ENCODE measurements around the gene MCF2L2.
"Not testable (repeated sequence)": the region's sequence is repeated elsewhere in the genome, so short reads cannot be mapped to it uniquely, and the experiment has no call there.

The MCF2L2 gene, protein sequence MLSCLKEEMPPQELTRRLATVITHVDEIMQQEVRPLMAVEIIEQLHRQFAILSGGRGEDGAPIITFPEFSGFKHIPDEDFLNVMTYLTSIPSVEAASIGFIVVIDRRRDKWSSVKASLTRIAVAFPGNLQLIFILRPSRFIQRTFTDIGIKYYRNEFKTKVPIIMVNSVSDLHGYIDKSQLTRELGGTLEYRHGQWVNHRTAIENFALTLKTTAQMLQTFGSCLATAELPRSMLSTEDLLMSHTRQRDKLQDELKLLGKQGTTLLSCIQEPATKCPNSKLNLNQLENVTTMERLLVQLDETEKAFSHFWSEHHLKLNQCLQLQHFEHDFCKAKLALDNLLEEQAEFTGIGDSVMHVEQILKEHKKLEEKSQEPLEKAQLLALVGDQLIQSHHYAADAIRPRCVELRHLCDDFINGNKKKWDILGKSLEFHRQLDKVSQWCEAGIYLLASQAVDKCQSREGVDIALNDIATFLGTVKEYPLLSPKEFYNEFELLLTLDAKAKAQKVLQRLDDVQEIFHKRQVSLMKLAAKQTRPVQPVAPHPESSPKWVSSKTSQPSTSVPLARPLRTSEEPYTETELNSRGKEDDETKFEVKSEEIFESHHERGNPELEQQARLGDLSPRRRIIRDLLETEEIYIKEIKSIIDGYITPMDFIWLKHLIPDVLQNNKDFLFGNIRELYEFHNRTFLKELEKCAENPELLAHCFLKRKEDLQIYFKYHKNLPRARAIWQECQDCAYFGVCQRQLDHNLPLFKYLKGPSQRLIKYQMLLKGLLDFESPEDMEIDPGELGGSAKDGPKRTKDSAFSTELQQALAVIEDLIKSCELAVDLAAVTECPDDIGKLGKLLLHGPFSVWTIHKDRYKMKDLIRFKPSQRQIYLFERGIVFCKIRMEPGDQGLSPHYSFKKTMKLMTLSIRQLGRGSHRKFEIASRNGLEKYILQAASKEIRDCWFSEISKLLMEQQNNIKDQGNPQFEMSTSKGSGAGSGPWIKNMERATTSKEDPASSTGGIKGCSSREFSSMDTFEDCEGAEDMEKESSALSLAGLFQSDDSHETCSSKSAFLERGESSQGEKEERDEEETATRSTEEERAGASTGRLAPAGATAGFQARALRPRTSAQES

DNA sequence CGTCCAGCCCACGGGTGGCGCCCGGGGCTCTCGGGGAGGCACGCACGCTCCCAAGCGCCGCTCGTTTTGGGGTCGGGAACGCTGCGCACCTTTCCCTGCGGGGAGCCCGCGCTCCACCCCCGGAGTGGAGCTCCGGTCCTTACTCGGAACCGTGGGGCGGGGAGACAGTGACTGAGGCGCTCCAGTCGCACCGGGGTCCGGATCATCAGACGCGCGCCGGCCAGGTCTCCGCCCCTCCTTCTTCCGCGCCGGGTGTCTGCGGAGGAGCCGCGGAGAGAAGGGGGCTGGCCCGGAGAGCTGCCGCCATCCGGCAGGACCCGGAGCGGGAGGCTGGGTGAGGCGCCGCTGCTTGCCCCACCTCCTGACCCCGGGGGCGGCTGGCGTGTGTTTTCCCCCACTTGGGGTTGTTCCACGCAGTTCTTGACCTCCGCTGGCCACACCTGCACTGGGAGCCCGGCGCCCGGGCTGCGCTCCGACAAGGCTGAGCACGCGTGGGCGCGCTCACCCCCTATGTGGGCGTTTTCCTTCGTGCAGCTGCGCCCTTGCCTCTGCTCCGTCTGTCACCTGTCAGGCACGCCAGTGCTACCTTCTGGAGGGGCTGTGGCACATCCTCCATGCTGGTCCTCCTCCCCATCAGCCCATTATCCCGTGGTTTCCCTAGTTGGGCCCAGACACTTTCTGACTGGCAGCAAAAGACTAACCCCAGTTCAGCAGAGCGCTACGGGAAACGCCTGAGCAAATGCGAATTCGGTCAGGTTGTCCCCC, at the start of gene MCF2L2:
MCF2L2 (minus strand) TSS at position 173 of the 765 bp plus-strand sequence. CDS start 642 bp downstream, outside the sequence.
- peak; percentile 65 to 71 for DNase-seq (ENCODE audit: low read depth in 2 of 2)

DNA sequence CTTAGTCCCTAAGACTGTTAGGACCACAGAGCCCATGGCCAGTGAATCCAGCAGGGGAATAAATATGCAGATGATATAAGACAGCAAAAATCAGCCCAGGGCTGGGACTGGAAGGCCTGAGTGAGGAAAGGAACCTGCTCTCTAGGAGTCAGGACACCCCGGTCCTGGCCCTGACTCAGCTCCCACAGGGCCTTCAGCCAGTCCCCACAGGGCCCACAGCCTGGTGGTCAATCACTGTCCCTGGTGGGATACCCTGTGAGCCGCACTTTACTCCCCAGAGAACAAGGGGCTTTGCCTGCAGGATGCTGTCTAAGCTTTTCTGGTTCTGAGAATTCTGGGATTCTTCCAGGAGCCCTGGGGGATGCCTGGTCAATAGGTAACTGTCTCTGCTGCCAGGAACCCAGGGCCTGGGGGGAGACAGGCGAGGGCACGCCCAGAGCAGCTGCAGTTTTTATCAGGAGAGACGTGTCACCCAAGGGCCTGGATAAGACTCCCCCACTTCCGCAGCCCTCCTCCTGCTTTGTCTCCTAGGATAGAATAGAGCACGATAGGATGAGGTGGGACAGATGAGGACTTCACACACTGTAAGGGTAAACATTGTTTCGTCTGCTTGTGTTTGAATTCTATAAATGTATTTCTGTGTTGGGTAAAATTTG, 49.5 kb upstream of the MCF2L2 start:
- no peak for DNase-seq (ENCODE audit: low read depth in 2 of 2)

GRCh38 chr3:183475764-183476162, 47.3 kb upstream of the MCF2L2 start:
- DNase-seq (ENCODE audit: low read depth in 2 of 2): not testable (repeated sequence)

DNA sequence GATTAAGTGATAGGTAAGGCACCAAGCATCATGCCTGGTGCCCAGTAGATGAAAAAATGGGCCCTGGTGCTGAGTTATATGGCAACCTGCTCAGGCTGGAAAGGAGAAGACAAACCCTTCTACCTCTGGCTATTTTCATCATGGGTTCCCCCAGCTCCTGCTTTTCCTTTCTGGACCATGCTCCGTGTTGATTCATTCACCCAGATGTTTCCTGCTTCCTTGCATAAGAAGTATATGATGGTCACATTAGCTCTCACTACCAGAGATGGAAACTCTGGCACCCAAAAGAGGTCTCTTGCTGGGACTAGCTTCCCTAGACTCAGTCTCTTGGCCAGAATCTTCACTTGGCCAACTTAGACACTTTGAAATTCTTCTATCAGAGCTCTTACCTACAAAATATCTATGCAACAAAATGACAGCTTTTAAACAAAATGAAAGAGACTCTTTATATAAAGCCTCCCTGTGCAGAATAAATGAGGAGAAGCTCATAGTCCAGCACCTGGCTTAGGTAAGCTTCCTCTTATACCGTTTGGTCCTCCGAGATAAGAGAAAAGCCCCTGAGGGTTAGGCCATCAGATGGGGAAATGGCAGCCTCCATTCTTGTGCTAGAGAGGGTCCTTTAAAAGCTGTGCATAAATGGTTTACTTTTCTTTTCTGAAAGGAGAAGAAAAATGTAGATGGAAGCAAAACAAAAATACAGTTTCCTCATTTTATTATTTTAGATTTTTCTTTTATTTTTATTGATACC, 46.8 kb upstream of the MCF2L2 start:
- no peak for DNase-seq (ENCODE audit: low read depth in 2 of 2)

DNA sequence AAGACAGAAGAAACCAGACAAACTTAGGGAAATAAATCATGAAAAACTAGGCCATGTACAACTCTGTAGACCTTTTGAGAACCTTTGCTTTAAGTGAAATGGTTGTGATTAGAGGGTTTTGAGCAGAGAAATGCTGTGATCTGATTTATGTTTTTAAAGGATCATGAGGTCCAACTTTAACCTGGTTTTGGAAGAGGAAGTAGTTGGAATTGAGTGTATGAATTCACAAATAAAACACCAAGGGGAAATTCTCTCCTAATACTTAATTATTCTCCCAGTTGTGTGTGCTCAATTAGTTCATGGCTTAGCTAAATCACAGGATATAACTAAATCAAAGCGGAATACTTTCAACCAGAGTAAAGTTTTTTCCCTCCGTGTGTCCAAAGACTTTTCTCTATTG, 45.5 kb upstream of the MCF2L2 start:
- no peak for DNase-seq (ENCODE audit: low read depth in 2 of 2)

GRCh38 chr3:183472155-183472554, 43.7 kb upstream of the MCF2L2 start:
- DNase-seq (ENCODE audit: low read depth in 2 of 2): no peak

DNA sequence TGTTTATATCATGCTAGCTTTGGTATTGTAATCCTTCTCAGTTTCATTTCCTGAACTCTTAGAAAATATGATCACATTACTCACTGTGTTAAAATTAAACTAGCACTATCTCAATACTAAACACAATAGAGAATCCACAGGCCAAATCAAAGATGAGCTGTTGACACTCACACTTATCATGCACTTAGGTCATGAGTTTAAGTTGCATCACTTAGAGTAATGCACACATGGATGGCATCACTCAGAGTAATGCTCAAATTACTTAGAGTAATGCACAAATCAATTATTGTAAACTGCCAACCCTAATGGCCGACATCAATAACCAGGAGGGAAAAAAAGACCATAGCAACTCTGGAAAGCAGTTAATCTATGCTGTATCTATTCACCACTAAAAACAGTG, 40.0 kb upstream of the MCF2L2 start:
- DNase-seq (ENCODE audit: low read depth in 2 of 2): no peak

DNA sequence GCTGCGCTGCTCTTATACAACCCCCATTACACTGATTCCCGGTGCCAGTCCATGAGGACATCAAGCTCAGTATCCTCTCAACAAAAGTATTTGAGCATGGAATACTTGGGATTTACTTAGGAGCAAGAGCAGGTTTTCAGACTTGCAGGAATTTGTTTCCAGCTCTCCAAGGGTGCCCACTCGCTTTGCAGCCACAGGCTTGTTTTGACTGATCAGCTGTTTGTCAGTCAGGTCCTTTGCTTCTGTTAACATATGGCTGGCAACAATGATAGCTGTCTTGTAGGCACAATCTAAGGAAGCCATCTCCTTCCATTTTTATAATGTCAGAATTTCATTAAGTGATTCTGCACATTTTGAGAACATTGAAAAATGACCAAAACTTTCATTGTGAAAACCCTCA, 38.2 kb upstream of the MCF2L2 start:
- no peak for DNase-seq (ENCODE audit: low read depth in 2 of 2)

DNA sequence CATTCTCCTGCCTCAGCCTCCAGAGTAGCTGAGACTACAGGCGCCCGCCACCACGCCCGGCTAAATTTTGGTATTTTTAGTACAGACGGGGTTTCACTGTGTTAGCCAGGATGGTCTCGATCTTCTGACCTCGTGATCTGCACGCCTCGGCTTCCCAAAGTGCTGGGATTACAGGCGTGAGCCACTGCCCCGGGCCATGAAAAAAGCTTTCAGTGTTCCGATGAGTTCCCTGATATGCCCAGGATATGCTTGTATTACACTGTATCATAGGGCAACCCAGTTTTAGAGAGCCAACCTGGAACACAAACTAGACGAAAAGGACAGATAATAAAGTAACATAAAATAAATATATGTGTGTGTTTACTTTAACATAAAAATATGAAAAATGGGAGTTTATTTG, 37.3 kb upstream of the MCF2L2 start:
- DNase-seq (ENCODE audit: low read depth in 2 of 2): not testable (repeated sequence)

DNA sequence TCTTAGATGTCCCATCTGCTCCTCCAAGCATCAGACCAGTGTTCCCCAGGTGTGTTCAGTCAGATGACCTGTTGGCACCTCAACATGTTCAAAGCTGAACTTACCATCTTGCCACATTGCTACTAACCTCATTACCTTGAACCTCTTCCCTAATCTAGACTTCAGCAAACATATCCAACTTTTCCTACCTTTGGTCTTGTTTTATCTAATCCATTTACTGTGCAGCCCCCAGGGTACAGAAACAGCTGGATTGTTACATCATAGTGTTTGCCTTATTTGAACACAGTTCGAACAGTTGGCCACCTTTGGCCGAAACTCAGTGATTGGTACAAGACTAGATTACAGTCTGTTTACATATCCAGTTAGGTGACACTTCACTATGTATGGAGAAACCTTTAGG, 36.1 kb upstream of the MCF2L2 start:
- no peak for DNase-seq (ENCODE audit: low read depth in 2 of 2)

- DNase-seq (ENCODE audit: low read depth in 2 of 2): no peak
Measured at GRCh38 chr3:183460081-183461055, 31.9 kb upstream of the MCF2L2 start.

- no peak for DNase-seq (ENCODE audit: low read depth in 2 of 2)
Measured at GRCh38 chr3:183455089-183455488, 26.7 kb upstream of the MCF2L2 start.

- no peak for DNase-seq (ENCODE audit: low read depth in 2 of 2)
Measured at GRCh38 chr3:183454064-183454463, 25.6 kb upstream of the MCF2L2 start.

GRCh38 chr3:183449791-183450190, 21.4 kb upstream of the MCF2L2 start:
- no peak for DNase-seq (ENCODE audit: low read depth in 2 of 2)

DNA sequence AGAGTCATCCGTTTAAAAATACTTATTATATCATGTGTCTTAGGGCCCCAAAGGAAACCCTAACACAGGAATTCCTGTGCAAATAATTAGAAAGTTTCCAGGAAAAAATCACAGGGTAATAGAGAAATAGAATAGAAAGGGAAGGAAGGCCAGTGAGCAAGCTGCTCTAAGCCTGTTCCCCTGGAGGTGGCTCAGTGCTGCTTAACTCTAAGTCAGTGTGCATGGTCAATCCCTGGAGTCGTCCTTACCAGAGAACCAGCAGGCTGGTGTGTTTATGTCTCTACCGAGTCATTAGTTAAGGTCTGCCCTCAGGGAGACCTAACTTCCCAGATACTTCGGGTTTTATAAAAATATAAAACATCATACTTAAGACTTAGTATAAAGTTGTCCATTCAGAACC, 21.0 kb upstream of the MCF2L2 start:
- no peak for DNase-seq (ENCODE audit: low read depth in 2 of 2)

DNA sequence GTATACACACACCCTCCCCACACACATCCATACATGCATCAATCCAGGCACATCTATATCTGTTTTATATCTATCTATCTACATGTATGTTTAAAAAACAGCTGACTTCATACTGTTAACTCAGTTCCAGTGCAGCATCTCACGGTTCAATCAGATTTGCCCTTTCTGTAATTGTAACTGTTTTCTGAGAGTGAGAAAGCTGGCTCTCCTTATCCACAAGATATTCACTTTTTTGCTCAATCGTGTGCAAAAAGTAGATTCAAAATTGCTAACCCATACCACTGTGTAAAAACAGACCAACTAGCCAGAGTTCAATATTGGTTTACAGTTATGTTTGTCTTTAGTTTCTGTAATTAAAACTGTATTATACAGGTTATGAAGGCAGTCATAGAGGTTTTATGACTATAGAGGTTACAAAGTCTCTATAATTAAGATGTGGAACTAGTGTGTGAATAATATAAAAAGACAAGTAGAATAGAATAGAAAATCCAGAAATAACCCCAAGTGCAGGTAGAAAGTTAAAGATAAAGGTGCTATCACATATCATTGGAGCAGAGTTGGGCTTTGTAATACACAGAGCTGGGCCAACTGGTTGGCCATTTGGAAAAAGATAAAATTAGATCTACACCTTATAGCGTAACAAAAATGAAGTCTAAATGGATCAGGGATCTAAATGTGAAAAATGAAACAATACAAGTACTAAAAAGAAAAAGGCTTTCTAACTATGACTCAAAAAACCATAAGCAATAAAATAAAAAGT, 20.1 kb upstream of the MCF2L2 start:
- DNase-seq (ENCODE audit: low read depth in 2 of 2): no peak

- DNase-seq (ENCODE audit: low read depth in 2 of 2): peak; percentile 69 to 79
Measured at GRCh38 chr3:183447206-183448001, 19.0 kb upstream of the MCF2L2 start.

DNA sequence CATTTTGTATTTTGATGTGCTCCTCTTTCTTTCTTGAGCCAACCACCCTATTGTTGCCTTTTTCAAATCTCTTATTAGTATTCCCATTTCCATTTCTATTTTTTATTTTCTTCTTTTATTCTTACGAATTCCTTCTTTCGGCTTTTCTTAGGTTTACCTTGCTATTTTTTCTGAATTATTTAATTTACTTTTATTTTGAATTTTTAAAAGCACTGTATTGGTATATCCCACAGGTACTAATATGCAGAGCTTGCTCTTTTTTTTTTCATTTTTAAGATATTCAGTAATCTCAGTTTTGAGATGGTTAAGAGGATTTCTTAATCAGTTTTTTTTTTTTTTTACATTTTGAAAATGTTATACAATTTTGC, 18.4 kb upstream of the MCF2L2 start:
- no peak for DNase-seq (ENCODE audit: low read depth in 2 of 2)
